ENCODE measurements around the gene APBB1IP. TPM values are rescaled to one million over a fixed set of nuclear protein-coding genes. Genes with fewer than 3 reads are reported as not detected.

APBB1IP gene
- total RNA-seq, 2 donors from 2014 or later: 1.4 to 3.1 TPM

DNA sequence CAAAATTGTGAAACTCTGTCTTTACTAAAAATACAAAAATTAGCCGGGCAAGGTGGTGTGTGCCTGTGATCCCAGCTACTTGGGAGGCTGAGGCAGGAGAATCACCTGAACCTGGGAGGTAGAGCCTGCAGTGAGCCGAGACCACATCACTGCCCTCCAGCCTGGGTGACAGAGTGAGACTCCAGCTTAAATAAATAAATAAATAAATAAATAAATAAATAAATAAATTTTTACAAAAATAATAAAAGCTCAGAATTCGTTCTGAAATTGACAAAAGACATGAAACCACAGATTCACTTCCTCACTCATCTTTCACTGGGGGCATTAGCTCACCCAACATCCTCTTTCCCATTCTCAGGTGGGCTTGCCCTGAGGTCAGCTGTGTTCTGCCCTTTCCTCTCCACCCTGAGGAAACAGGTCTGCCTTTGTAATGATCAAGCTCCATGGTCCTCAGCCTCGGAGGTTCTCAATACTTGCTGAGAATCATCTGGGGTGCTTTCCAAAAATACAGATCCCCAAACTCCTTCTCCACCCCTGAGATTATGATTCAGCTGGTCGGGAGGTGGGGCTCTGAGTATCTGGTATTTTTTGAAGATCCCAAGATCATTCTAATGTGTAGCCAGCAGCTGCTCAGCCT is 29.2 kb upstream of the APBB1IP start:
- no peaks in the 10 kb centered on the region for H3K36me3 ChIP-seq
- TF ChIP-seq, protein P1, sequence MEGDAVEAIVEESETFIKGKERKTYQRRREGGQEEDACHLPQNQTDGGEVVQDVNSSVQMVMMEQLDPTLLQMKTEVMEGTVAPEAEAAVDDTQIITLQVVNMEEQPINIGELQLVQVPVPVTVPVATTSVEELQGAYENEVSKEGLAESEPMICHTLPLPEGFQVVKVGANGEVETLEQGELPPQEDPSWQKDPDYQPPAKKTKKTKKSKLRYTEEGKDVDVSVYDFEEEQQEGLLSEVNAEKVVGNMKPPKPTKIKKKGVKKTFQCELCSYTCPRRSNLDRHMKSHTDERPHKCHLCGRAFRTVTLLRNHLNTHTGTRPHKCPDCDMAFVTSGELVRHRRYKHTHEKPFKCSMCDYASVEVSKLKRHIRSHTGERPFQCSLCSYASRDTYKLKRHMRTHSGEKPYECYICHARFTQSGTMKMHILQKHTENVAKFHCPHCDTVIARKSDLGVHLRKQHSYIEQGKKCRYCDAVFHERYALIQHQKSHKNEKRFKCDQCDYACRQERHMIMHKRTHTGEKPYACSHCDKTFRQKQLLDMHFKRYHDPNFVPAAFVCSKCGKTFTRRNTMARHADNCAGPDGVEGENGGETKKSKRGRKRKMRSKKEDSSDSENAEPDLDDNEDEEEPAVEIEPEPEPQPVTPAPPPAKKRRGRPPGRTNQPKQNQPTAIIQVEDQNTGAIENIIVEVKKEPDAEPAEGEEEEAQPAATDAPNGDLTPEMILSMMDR (IDR thresholded peaks at IDR 0.05): no peak
- no peaks in the 10 kb centered on the region for H3K9me3 ChIP-seq
- no peak overlapping the region for H3K4me3 ChIP-seq
- H3K27me3 ChIP-seq: no peaks in the 10 kb centered on the region
- no peak overlapping the region for H3K27ac ChIP-seq
- no peaks in the 10 kb centered on the region for H3K4me1 ChIP-seq
- no peak for DNase-seq (ENCODE audit: low spot score)

DNA sequence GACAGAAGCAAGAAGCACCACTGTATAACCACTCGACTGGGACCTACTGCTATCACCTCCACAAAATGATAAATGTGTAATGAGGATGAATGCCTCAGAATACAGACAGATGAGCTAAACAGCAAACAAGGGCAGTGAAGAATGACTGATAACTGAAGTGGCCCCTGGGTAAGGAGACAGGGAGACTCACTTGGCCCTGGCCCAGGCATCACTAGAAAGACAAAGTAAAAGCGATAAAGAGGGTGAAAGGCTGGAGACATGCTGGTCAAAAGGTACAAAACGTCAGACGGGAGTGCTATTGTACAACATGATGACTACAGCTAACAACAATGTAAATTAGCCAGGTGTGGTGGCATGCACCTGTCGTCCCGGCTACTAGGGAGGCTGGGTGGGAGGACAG is 27.8 kb upstream of the APBB1IP start:
- no peak for DNase-seq (ENCODE audit: low spot score)
- no peaks in the 10 kb centered on the region for H3K36me3 ChIP-seq
- no peaks in the 10 kb centered on the region for H3K4me1 ChIP-seq
- no peaks in the 10 kb centered on the region for H3K27me3 ChIP-seq
- H3K9me3 ChIP-seq: no peaks in the 10 kb centered on the region
- no peak overlapping the region for H3K4me3 ChIP-seq
- H3K27ac ChIP-seq: no peak overlapping the region
- TF ChIP-seq, protein P1 (IDR thresholded peaks at IDR 0.05): no peak

DNA sequence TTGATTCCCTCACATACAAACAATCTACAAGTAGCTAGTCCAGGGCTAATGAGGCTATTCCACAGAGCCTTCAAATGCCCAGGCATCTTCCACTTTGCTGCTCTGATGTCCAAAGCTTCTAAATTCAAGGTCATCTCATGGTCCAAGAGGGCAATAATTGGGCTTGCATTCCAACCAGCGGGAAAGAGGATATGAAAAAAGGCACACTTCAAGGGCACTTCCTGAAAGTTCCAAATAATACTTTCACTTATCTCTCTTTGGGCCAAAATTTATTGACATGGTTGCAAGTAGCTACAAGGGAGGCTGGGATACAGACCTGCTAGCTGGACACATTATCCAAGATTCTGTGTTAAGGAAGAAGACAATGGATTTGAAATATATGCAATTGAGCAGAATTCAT is 25.2 kb upstream of the APBB1IP start:
- DNase-seq (ENCODE audit: low spot score): no peak
- H3K36me3 ChIP-seq: no peaks in the 10 kb centered on the region
- no peaks in the 10 kb centered on the region for H3K9me3 ChIP-seq
- H3K27me3 ChIP-seq: no peaks in the 10 kb centered on the region
- TF ChIP-seq, protein P1 (IDR thresholded peaks at IDR 0.05): no peak
- no peak overlapping the region for H3K4me3 ChIP-seq
- no peak overlapping the region for H3K27ac ChIP-seq
- no peaks in the 10 kb centered on the region for H3K4me1 ChIP-seq

DNA sequence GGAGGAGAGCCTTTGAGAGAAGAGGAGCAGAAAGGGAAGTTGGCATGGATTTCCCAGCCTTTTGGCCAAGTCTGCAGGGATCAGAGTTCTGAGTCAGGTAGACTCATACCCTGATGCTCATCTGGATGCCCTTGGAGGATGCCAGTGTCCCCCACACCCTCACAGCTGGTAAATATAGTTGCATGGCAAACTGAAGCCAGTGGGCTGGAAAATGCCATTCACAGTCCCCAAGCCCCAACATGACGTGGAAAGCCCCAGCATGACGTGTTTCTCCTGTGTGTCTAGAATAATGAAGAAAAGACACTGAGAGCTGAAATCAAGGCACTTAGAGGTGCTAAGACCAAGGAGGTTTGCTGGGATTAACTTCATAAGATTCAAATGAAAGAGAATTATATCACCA is 24.8 kb upstream of the APBB1IP start:
- Histone ChIP-seq H3K36me3 (no peaks in the 10 kb centered on the region), H3K4me1 (no peaks in the 10 kb centered on the region), H3K27ac (no peak overlapping the region), H3K27me3 (no peaks in the 10 kb centered on the region), H3K4me3 (no peak overlapping the region), H3K9me3 (no peaks in the 10 kb centered on the region)
- DNase-seq (ENCODE audit: low spot score): no peak
- TF ChIP-seq, protein P1 (IDR thresholded peaks at IDR 0.05): no peak

DNA sequence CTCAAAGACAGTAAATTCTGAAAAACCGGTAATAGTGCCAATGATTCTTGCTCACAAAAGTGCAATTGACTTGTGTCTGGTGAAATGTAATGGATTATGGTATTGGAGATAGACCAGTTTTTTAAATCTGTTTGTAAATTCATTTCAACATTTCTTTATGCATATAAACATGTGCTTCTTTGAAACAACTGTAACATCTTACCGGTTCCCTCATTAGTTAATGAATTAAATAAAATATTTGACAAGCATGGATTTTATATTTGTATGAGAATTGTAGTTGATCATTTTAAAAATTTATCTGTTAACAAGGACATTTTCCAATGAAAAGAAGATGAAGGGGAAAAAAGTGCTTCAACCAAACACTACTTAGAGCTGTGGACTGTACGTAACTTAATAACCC is 21.0 kb upstream of the APBB1IP start:
- no peak overlapping the region for H3K27ac ChIP-seq
- no peaks in the 10 kb centered on the region for H3K9me3 ChIP-seq
- TF ChIP-seq, protein P1 (IDR thresholded peaks at IDR 0.05): no peak
- DNase-seq (ENCODE audit: low spot score): no peak
- no peaks in the 10 kb centered on the region for H3K27me3 ChIP-seq
- H3K4me1 ChIP-seq: no peaks in the 10 kb centered on the region
- no peaks in the 10 kb centered on the region for H3K36me3 ChIP-seq
- no peak overlapping the region for H3K4me3 ChIP-seq

DNA sequence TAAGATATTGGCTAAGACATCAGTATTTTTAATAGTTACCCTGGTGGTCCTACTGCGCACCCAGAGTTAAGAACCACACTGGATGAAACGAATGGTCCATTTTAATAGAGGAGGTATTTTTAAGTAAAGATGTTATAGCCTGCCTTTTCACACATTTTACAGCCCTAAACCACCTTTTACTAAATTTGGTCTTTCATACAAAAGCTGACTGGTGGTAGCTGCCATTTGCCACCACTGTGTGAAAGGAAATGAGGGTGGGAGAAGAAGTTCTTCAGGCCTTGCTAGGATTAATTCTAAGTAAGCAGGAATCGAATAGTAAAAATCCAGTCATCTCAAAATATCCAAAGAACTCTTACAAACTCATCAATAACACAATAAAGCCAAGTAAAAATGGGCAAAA is 15.2 kb upstream of the APBB1IP start:
- H3K36me3 ChIP-seq: no peaks in the 10 kb centered on the region
- H3K4me1 ChIP-seq: no peaks in the 10 kb centered on the region
- no peaks in the 10 kb centered on the region for H3K27me3 ChIP-seq
- TF ChIP-seq, protein P1 (IDR thresholded peaks at IDR 0.05): no peak
- no peak overlapping the region for H3K4me3 ChIP-seq
- H3K9me3 ChIP-seq: no peaks in the 10 kb centered on the region
- no peak overlapping the region for H3K27ac ChIP-seq
- DNase-seq (ENCODE audit: low spot score): no peak
